K562 (cell line): ENCODE measurements around the gene FBXO17. TPM values are rescaled to one million over a fixed set of nuclear protein-coding genes. Genes with fewer than 3 reads are reported as not detected.
A peak's percentile ranks its signal among the peaks of the same experiment; 100 is the strongest.

Source experiments
- ATAC-seq: fragments of 200-7000 bp; cut with Tn5 transposase; 3 replicates; pipeline ENCODE4 v1.9.1; 2020; ENCODE audit warnings: moderate library complexity
- BruUV-seq: library from RNA; stranded (reverse); fragments of 400-500 nt; replicated peaks from 2 replicates; lab custom pipeline; 2021; lab: Mats Ljungman, UMichigan
- CTCF ChIA-PET: fragments of 300-600 bp; formaldehyde crosslinking; extraction: SDS; loops from one replicate; lab custom pipeline; 2021; ENCODE audit warnings: low intra/inter-chr PET ratio; lab: Yijun Ruan, JAX
- POLR2A ChIA-PET: fragments of 300-600, 350-650 bp; sonication (Branson Sonifier 250); formaldehyde crosslinking; extraction: SDS; loops from one replicate; lab custom pipeline; 2021; ENCODE audit warnings: antibody characterized with exemption, inconsistent platforms; lab: Yijun Ruan, JAX
- DNase-seq, 4 experiments: peaks; one replicate each; pipeline versions ENCODE4 v3.0.0 to v3.0.0-alpha.2; 2011 to 2018; ENCODE audit warnings: low spot score in 3 of 4, mixed read lengths in 3 of 4; ENCODE audit errors: extremely low read depth in 1 of 4
- FAIRE-seq: peaks from 2 replicates; lab custom pipeline; 2011; peaks lifted over from hg19 to GRCh38; lab: Jason Lieb, UNC
- H2AFZ ChIP-seq: 2 replicates; pipeline ENCODE4 v1.6.0; 2011; ENCODE audit warnings: low read depth, low read length, control low read depth, inconsistent platforms
- H3K27ac ChIP-seq: fragments of 200-600 bp; 3 replicates; pipeline ENCODE4 v1.8.0; 2011; ENCODE audit warnings: low read depth, mild to moderate bottlenecking, control low read depth, inconsistent platforms, low read length, moderate library complexity, mixed read lengths; ENCODE audit errors: extremely low read depth
- H3K27me3 ChIP-seq, 2 experiments: fragments of 300-600 bp in 1 of 2; 2 replicates in 1 of 2; 3 replicates in 1 of 2; pipeline versions ENCODE4 v1.6.0 to v1.8.0; 2011; ENCODE audit warnings: inconsistent platforms in 2 of 2, low read length in 2 of 2, mild to moderate bottlenecking in 1 of 2, mixed read lengths in 1 of 2, moderate library complexity in 1 of 2; ENCODE audit not compliant: control insufficient read depth in 2 of 2, insufficient read depth in 2 of 2
- H3K36me3 ChIP-seq: fragments of 300-600 bp; 3 replicates; pipeline ENCODE4 v1.8.0; 2011; ENCODE audit warnings: mild to moderate bottlenecking, low read length, inconsistent platforms; ENCODE audit not compliant: control insufficient read depth, insufficient read depth
- H3K4me1 ChIP-seq, 2 experiments: fragments of 200-600 bp in 1 of 2; replicated peaks in 1 of 2; 2 replicates in 1 of 2; 3 replicates in 1 of 2; pipeline versions ENCODE4 v1.5.1 to v1.8.0; 2011; ENCODE audit warnings: inconsistent platforms in 2 of 2, low read length in 2 of 2, mild to moderate bottlenecking in 1 of 2, mixed read lengths in 1 of 2, moderate library complexity in 1 of 2; ENCODE audit not compliant: control insufficient read depth in 2 of 2, insufficient read depth in 2 of 2
- H3K4me2 ChIP-seq: 2 replicates; pipeline ENCODE4 v1.6.1; 2011; ENCODE audit warnings: low read length, control low read depth, inconsistent platforms, mixed read lengths; ENCODE audit not compliant: insufficient read depth
- H3K4me3 ChIP-seq: fragments of 200-600 bp; sonication (generic), shearing (Covaris generic); 2 replicates; pipeline ENCODE4 v1.5.1; 2016; ENCODE audit warnings: control low read depth, inconsistent platforms
- H3K79me2 ChIP-seq: fragments of 200-600 bp; 3 replicates; pipeline ENCODE4 v1.8.0; 2011; ENCODE audit warnings: low read length, inconsistent platforms; ENCODE audit not compliant: control insufficient read depth, insufficient read depth
- H3K9ac ChIP-seq, 2 experiments: 2 replicates each; pipeline versions ENCODE4 v1.6.0 to v1.6.1; 2011; ENCODE audit warnings: low read depth in 2 of 2, low read length in 2 of 2, control low read depth in 1 of 2, inconsistent platforms in 1 of 2, mild to moderate bottlenecking in 1 of 2, mixed read lengths in 1 of 2; ENCODE audit not compliant: insufficient read depth in 1 of 2
- H3K9me1 ChIP-seq: one replicate; pipeline ENCODE4 v1.6.0; 2011; ENCODE audit warnings: inconsistent platforms, mild to moderate bottlenecking, low read length, moderate library complexity; ENCODE audit not compliant: control insufficient read depth, insufficient read depth
- H3K9me3 ChIP-seq: replicated peaks from 2 replicates; pipeline ENCODE4 v1.5.1; 2011; ENCODE audit warnings: low read depth, low read length, inconsistent platforms; ENCODE audit not compliant: control insufficient read depth, insufficient read depth
- H4K20me1 ChIP-seq: replicated peaks from 2 replicates; pipeline ENCODE4 v1.6.1; 2011; ENCODE audit warnings: low read length, inconsistent platforms, mixed read lengths; ENCODE audit not compliant: control insufficient read depth, insufficient read depth
- CREB3 ChIP-seq: fragments of 450-650 bp; conservative IDR thresholded peaks from 2 replicates; pipeline ENCODE4 v1.6.1; 2016; ENCODE audit warnings: missing genetic modification characterization, low read depth, mild to moderate bottlenecking, missing compliant biosample characterization, moderate library complexity
- CREB3L1 ChIP-seq: fragments of 450-650 bp; IDR thresholded peaks from 2 replicates; pipeline ENCODE4 v1.6.1; 2014; ENCODE audit warnings: low read depth, mild to moderate bottlenecking, moderate library complexity, borderline replicate concordance
- CTBP1 ChIP-seq: fragments of 450-650 bp; IDR thresholded peaks from 2 replicates; pipeline ENCODE4 v1.6.1; 2016; ENCODE audit warnings: borderline replicate concordance
- HDAC3 ChIP-seq: fragments of 450-650 bp; IDR thresholded peaks from 2 replicates; pipeline ENCODE4 v1.6.1; 2018; ENCODE audit warnings: borderline replicate concordance, mild to moderate bottlenecking, moderate library complexity; ENCODE audit not compliant: partially characterized antibody
- HMG20B ChIP-seq: fragments of 250-450 bp; sonication (Bioruptor Pico); IDR thresholded peaks from 2 replicates; pipeline ENCODE4 v1.5.0; 2021; ENCODE audit warnings: mild to moderate bottlenecking
- KLF13 ChIP-seq: fragments of 450-650 bp; IDR thresholded peaks from 2 replicates; pipeline ENCODE4 v1.6.1; 2016; ENCODE audit warnings: missing genetic modification characterization, low read depth, mild to moderate bottlenecking, missing compliant biosample characterization, moderate library complexity, borderline replicate concordance
- MECOM ChIP-seq: fragments of 250-450 bp; sonication (Bioruptor Pico); IDR thresholded peaks from 2 replicates; pipeline ENCODE4 v1.8.0; 2022; ENCODE audit warnings: inconsistent platforms
- NEUROD1 ChIP-seq: fragments of 150-350 bp; IDR thresholded peaks from 2 replicates; pipeline ENCODE4 v1.6.1; 2014; ENCODE audit warnings: borderline replicate concordance, low read length, low read depth; ENCODE audit not compliant: partially characterized antibody
- PRDM10 ChIP-seq: fragments of 450-650 bp; IDR thresholded peaks from 2 replicates; pipeline ENCODE4 v1.6.1; 2018; ENCODE audit not compliant: partially characterized antibody
- SIN3A ChIP-seq, 2 experiments: fragments of 150-350 bp in 1 of 2; IDR thresholded peaks; 2 replicates each; pipeline ENCODE4 v1.6.1; 2011 to 2016; ENCODE audit warnings: borderline replicate concordance in 2 of 2, low read depth in 2 of 2, low read length in 2 of 2, mild to moderate bottlenecking in 2 of 2, moderate library complexity in 2 of 2; ENCODE audit not compliant: control insufficient read depth in 1 of 2
- ZNF277 ChIP-seq: fragments of 250-450 bp; sonication (Bioruptor Pico); IDR thresholded peaks from 2 replicates; pipeline ENCODE4 v1.8.0; 2022; ENCODE audit warnings: inconsistent platforms, mild to moderate bottlenecking, moderate library complexity, borderline replicate concordance
- WGBS: fragments of 100-300 bp; shearing (Covaris generic); methylation state at CpG from one replicate; pipeline ENCODE4 v1.1.6; 2016; ENCODE audit warnings: low coverage, mixed read lengths; ENCODE audit not compliant: insufficient coverage; ENCODE audit errors: missing lambda C conversion rate; 5-methylcytosine and 5-hydroxymethylcytosine counted together
- in situ Hi-C: fragments of 300-500 bp; cut with MboI; formaldehyde crosslinking; loops from 4 replicates; pipeline ENCODE4 v1.15.0; 2018; ENCODE audit warnings: inconsistent platforms, mixed read lengths
- intact Hi-C: fragments of 100-400 bp; cut with micrococcal nuclease; formaldehyde crosslinking; loops from 2 replicates; pipeline ENCODE4 v1.14.2; 2022
- polyA plus RNA-seq, 8 experiments: library from polyadenylated mRNA; depleted of rRNA in 4 of 8; stranded (reverse) in 5 of 8; unstranded in 3 of 8; fragments of >200 nt; fragmentation: Nextera tagmentation in 2 of 8; fragmentation: Illumina TruSeq in 1 of 8; extraction: Ambion mirVana in 2 of 8; extraction: Trizol in 1 of 8; gene quantifications; 2 replicates each; pipeline versions ENCODE4 v1.2.1 to v1.2.3, GENCODE V29; 2011 to 2014; ENCODE audit warnings: inconsistent platforms in 1 of 8, missing spikeins in 1 of 8
- total RNA-seq, 7 experiments: library from RNA; depleted of rRNA in 6 of 7; stranded (reverse); fragments of >200 nt in 6 of 7; fragmentation: Illumina TruSeq in 2 of 7; extraction: Trizol in 2 of 7; gene quantifications; 2 replicates each; pipeline versions ENCODE4 v1.2.1 to v1.2.3, GENCODE V29; 2011 to 2021; ENCODE audit warnings: low replicate concordance in 1 of 7

Gene FBXO17
- total and polyA plus RNA-seq, 9 of the 15 experiments (the other 6 are each of a cell fraction or from before 2014, with no cell fraction given) = 4.1 to 27.1 (median 19.0) TPM

GRCh38 chr19:38899447-38900201 is 75.9 kb downstream of the FBXO17 start, which contains the start of the genes NFKBIB and SIRT2:
Gene NFKBIB, plus strand, starts transcription at chr19:38899969. Its CDS starts 64 bp downstream, at chr19:38900033.
Gene SIRT2, minus strand, starts transcription at chr19:38899618. Its CDS starts 97 bp downstream, at chr19:38899521.
- no peaks in the 10 kb centered on the region for H3K27me3 ChIP-seq
- in situ Hi-C loops = no loop called here
- peak; percentile 97 for ATAC-seq
- H3K27ac ChIP-seq = peak within 1 kb of the TSS; percentile 82
- peak; percentile 99 for FAIRE-seq
- peak within 1 kb of the TSS; percentile 85 to 96 for H3K9ac ChIP-seq
- no peaks in the 10 kb centered on the region for H4K20me1 ChIP-seq
- WGBS = under 1% methylated on average over 63 of the region's 64 CpGs
- DNase-seq = peak; percentile 97 to 100 (median 98)
- H3K9me1 ChIP-seq = no peaks in the 10 kb centered on the region
- H3K79me2 ChIP-seq = peaks cover 30% of the 10 kb centered on the region
- H3K4me2 ChIP-seq = peak within 1 kb of the TSS; percentile 92
- H2AFZ ChIP-seq = peak within 1 kb of the TSS; percentile 87
- intact Hi-C loops = loop anchor here (1.0 kb wide), 1 partner anchor 31 kb away; the partner anchor contains the start of genes MRPS12 and SARS2
- peaks cover 6% of the 10 kb centered on the region; the same call in 1 of the 3 replicates for H3K36me3 ChIP-seq
- H3K9me3 ChIP-seq = no peaks in the 10 kb centered on the region
- BruUV-seq = no TSS peak
- peak within 1 kb of the TSS; percentile 85 for H3K4me3 ChIP-seq
- H3K4me1 ChIP-seq = peaks cover 11 to 28% of the 10 kb centered on the region in 2 experiments
- ChIA-PET CTCF (interaction anchor here (0.6 kb wide), 1 partner anchor 170 kb away, joined by 3 read pairs; no protein-coding TSS in a partner anchor), POLR2A (interaction anchor here (0.6 to 1.5 kb wide), 9 partner anchors 9 to 356 kb away, joined by 3 to 8 read pairs (median 4); no protein-coding TSS in a partner anchor)
- TF ChIP-seq ZNF277 (no peak), SIN3A (IDR thresholded peaks at IDR 0.05; ENCODE audit: borderline replicate concordance in 2 of 2, control insufficient read depth in 1 of 2, low read depth in 2 of 2, low read length in 2 of 2) (peak; percentile 58 to 82; a peak in 2 of 4 replicates), PRDM10 (peak; percentile 92), CREB3 (tag) (peak; percentile 73; the same call in 1 of the 2 replicates), KLF13 (peak; percentile 87), HDAC3 (no peak), NEUROD1 (peak; percentile 75), CREB3L1 (peak; percentile 96), HMG20B (CRISPR knock-in tag) (no peak), CTBP1 (no peak; the same call in 1 of the 2 replicates), MECOM (no peak)
